WI38 (cell line): ENCODE measurements around the gene AKAP3.

Source experiments
- H3K4me3 ChIP-seq: 2 replicates; pipeline ENCODE4 v1.5.1; 2011; ENCODE audit warnings: low read depth, mild to moderate bottlenecking, control low read depth, low read length
- CTCF ChIP-seq: IDR thresholded peaks from 2 replicates; pipeline ENCODE4 v1.5.1; 2012; ENCODE audit warnings: low read depth, mild to moderate bottlenecking, control low read depth, low read length

Gene AKAP3

DNA sequence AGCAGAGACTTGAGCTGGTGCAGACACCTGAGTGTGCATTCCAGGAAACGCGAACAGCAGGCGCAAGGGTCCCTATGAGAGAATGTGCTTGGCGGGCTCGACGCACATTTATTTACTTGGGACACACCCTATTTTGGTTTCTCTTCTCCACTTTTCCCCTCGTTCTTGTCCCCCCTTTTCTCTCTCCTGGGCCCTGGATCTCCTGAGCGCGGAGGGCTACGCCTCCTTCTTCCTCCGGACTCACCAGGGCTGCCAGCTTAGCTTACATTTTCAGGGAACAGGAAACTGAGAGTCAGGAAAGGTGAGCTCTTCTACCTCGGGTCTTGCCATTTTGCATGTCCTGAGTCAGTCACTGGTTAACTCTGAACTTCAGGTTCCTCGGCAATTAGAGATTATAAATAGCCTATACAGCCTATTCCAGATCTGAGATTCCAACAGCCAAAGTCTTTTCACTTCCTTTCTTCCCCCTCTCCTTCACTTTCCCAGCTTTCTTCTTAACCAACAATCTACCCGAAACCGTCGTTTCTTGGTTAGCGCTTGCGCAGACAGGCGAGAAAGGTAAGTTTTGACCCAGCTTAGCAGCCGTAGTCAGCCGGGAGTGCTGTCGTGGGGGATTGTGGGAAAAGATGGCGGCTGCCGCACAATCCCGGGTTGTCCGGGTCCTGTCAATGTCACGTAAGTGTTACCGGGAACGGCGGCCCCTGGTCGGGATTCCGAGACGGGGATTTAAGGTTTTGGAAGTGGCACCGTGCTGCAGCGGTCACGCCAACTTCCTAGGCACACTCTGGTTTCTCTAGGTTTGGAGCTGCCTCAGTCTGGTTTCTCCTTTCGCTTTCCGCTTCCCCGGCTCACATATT, at the start of gene AKAP3, which contains the start of gene NDUFA9:
Gene AKAP3 (minus strand): TSS at position 551 of the 857 bp plus-strand sequence. CDS start 10,855 bp downstream, outside the sequence.
Gene NDUFA9 (plus strand): TSS at position 614 of the 857 bp plus-strand sequence. CDS start 13 bp downstream, at position 627.
- no peak for TF ChIP-seq CTCF
- H3K4me3 ChIP-seq: peak within 1 kb of the TSS; percentile 91

DNA sequence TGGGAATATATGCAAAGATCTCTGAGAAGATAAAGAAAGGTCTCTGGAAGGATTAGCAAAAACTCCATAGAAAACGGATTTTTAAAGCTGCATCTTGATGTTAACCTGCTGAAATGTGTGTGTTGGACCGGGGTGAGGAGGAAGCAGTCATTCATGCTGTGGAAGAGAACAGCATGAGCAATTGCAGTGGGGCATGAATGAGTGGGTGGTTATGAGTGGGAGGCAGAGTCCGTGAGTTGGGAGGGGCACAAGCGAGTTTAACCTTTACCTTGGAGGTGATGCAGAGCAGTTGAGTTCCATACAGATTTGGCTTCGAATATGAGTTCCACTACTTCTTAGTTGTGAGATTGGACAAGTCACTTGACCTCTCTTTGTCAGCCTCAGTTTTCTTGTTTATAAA, 41.9 kb upstream of the AKAP3 start:
- TF ChIP-seq CTCF: no peak
- no peak overlapping the region for H3K4me3 ChIP-seq

- TF ChIP-seq CTCF: no peak
- no peak overlapping the region for H3K4me3 ChIP-seq
Measured at GRCh38 chr12:4685317-4685716, 36.5 kb upstream of the AKAP3 start.

- H3K4me3 ChIP-seq: no peak overlapping the region
- TF ChIP-seq CTCF: no peak
Measured at GRCh38 chr12:4681732-4682131, 32.9 kb upstream of the AKAP3 start.

DNA sequence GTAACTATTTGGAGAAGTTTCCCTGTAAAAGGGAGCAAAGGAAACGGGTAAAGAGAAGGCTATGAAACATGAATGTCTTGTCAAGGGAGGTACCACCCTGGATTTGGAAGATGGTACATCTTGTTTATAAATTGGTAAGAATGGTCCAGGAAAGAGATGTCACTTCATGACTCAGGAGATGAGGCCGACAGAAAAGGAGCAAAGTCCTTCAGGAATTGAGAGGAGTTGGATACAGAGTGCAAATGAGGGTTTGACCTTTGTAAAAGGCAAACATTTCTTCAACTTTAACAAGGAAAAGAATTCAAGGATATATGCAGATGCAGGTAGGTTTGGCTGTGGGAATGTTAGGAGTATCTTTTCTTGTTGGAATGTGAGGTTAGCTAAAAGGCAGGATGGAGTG, 30.9 kb upstream of the AKAP3 start:
- TF ChIP-seq CTCF: no peak
- H3K4me3 ChIP-seq: no peak overlapping the region

DNA sequence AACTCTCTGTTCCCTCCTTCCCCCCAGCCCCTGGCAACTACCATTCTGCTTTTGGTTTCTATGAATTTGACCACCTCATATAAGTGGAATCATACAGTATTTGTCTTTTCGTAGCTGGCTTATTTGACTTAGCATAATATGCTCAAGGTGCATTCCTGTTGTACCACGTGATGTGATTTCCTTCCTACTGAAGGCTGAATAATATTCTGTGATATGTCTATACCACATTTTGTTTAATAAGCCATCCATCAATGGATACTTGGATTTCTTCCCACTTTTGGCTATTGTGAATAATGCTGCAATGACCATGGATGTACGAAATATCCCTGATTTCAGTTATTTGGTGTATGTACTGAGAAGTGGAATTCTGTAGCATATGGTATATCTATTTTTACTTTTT, 16.4 kb upstream of the AKAP3 start:
- H3K4me3 ChIP-seq: no peak overlapping the region
- no peak for TF ChIP-seq CTCF

DNA sequence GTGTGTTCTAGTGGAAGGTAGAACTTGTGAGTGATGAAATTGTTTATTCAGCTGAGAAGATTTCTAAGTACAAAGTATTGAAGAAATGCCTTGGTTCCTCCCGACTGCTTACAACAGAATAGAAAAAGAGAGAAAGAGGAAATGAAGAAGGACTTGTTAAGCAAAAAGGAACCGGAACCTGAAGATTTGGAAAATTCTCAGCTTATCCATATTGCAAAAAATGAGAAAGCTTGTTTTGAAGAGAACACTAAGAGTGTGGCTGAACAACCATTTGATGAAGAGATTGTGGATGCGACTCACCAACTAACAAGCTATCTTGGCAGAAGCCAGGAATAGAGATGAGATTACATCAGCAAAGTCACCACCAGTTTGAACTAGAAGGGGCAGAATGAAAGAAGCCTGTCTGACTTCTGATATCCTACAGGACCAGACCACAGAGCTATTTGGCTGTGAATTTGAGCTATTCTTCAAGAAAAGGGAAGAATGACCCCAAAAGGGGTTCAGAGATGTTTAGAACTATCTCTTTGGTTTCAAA, 15.2 kb upstream of the AKAP3 start:
- TF ChIP-seq CTCF: no peak
- no peak overlapping the region for H3K4me3 ChIP-seq
